Ectodermal cell (in vitro differentiated cells): ENCODE measurements around the gene DRAM1.

Source experiments
- H3K27ac ChIP-seq: 2 replicates; pipeline ENCODE4 v1.7.0; 2013; ENCODE audit warnings: mild to moderate bottlenecking, low read depth, low read length; ENCODE audit not compliant: insufficient read depth, poor library complexity, severe bottlenecking
- H3K27me3 ChIP-seq: 2 replicates; pipeline ENCODE4 v1.7.0; 2013; ENCODE audit warnings: mild to moderate bottlenecking, low read length; ENCODE audit not compliant: insufficient read depth, control insufficient read depth, poor library complexity, severe bottlenecking
- H3K36me3 ChIP-seq: one replicate; pipeline ENCODE4 v1.7.0; 2013; ENCODE audit warnings: low read length; ENCODE audit not compliant: control insufficient read depth, insufficient read depth
- H3K4me1 ChIP-seq: one replicate; pipeline ENCODE4 v1.7.0; 2013; ENCODE audit warnings: low read length; ENCODE audit not compliant: control insufficient read depth, insufficient read depth
- H3K4me3 ChIP-seq: 2 replicates; pipeline ENCODE4 v1.7.0; 2013; ENCODE audit warnings: low read depth, low read length, control low read depth; ENCODE audit not compliant: insufficient read depth
- H3K9me3 ChIP-seq: 2 replicates; pipeline ENCODE4 v1.7.0; 2013; ENCODE audit warnings: mild to moderate bottlenecking, low read length, moderate library complexity; ENCODE audit not compliant: control insufficient read depth
- WGBS, 2 experiments: methylation state at CpG; one replicate each; pipeline ENCODE4 v1.1.7; 2013; ENCODE audit warnings: missing lambda C conversion rate in 2 of 2; 5-methylcytosine and 5-hydroxymethylcytosine counted together

The DRAM1 gene

DNA sequence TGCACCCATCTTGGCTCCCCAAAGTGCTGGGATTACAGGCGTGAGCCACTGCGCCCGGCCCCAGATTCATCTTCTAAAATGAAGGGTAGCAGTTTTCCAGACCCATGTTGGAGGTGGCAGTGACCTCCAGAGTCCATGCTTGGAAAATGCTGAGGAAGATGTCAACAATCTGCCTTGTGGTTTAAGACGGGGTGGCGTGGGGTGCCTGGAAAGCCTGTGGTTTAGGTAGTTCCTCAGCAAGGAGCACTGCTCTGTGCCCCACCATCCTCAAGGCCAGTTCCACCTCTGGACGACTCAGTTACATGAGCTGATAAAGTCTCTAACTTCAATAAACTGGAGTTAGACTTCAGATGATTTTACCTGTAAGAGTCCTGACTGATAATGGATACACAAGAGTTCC is 48.6 kb downstream of the DRAM1 start:
- H3K4me1 ChIP-seq: no peaks in the 10 kb centered on the region
- no peaks in the 10 kb centered on the region for H3K36me3 ChIP-seq
- H3K27me3 ChIP-seq: no peaks in the 10 kb centered on the region
- no peak overlapping the region for H3K4me3 ChIP-seq
- 93 to 94% methylated on average over 6 of the region's 6 CpGs for WGBS, 2 experiments
- H3K9me3 ChIP-seq: no peaks in the 10 kb centered on the region
- H3K27ac ChIP-seq: no peak overlapping the region

DNA sequence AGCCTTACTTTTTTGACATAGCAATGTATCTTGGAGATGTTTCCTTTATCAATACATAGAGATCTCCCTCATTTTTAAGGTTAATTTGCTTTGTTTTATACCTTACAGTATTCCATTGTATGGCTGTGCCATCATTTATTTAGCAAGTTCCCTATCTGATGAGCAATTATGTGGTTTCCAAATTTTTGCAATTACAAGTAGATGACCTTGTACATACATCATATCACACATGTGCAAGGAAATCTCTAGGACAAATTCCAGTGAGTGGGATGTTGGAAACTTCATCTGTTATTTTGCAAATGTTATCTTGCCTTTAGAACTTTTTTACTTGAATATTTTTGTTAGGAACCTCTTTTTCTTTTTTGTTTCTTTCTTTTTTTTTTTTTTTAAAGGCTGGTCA is 49.7 kb downstream of the DRAM1 start:
- H3K27ac ChIP-seq: no peak overlapping the region

GRCh38 chr12:101927999-101928398 is 50.6 kb downstream of the DRAM1 start:
- H3K4me1 ChIP-seq: no peaks in the 10 kb centered on the region
- H3K36me3 ChIP-seq: no peaks in the 10 kb centered on the region
- no peak overlapping the region for H3K4me3 ChIP-seq
- no peaks in the 10 kb centered on the region for H3K9me3 ChIP-seq
- H3K27me3 ChIP-seq: no peaks in the 10 kb centered on the region
- no peak overlapping the region for H3K27ac ChIP-seq
- 91 to 94% methylated on average over 4 of the region's 4 CpGs for WGBS, 2 experiments

More for the DNA sequence above, 49.7 kb downstream of the DRAM1 start:
- Histone ChIP-seq H3K27me3 (no peaks in the 10 kb centered on the region), H3K4me3 (no peak overlapping the region), H3K36me3 (no peaks in the 10 kb centered on the region), H3K4me1 (no peaks in the 10 kb centered on the region), H3K9me3 (no peaks in the 10 kb centered on the region)

DNA sequence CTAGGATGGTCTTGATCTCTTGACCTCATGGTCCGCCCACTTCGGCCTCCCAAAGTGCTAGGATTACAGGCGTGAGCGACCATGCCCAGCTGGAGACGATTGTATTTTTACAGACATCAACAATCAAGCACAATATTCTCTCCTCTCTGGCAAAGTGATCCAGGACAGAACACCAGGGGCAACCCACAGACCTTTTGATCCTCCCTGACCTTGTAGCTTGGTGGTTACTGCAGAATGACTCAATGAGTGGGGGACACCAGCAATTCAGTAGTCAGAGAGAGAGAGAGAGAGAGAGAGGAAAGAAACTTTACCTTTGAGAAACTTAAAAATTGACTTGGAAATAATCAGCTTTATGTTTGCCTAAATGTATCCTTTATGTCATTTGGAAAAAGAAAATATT is 51.2 kb downstream of the DRAM1 start:
- Histone ChIP-seq H3K27me3 (no peaks in the 10 kb centered on the region), H3K27ac (no peak overlapping the region), H3K4me3 (no peak overlapping the region), H3K9me3 (no peaks in the 10 kb centered on the region), H3K36me3 (no peaks in the 10 kb centered on the region), H3K4me1 (no peaks in the 10 kb centered on the region)
- 91 to 92% methylated on average over 5 of the region's 5 CpGs for WGBS, 2 experiments

GRCh38 chr12:101929365-101930041 is 52.1 kb downstream of the DRAM1 start:
- H3K4me3 ChIP-seq: no peak overlapping the region
- no peaks in the 10 kb centered on the region for H3K27me3 ChIP-seq
- 93 to 94% methylated on average over 11 of the region's 11 CpGs for WGBS, 2 experiments
- no peak overlapping the region for H3K27ac ChIP-seq
- no peaks in the 10 kb centered on the region for H3K4me1 ChIP-seq
- H3K9me3 ChIP-seq: no peaks in the 10 kb centered on the region
- H3K36me3 ChIP-seq: no peaks in the 10 kb centered on the region

DNA sequence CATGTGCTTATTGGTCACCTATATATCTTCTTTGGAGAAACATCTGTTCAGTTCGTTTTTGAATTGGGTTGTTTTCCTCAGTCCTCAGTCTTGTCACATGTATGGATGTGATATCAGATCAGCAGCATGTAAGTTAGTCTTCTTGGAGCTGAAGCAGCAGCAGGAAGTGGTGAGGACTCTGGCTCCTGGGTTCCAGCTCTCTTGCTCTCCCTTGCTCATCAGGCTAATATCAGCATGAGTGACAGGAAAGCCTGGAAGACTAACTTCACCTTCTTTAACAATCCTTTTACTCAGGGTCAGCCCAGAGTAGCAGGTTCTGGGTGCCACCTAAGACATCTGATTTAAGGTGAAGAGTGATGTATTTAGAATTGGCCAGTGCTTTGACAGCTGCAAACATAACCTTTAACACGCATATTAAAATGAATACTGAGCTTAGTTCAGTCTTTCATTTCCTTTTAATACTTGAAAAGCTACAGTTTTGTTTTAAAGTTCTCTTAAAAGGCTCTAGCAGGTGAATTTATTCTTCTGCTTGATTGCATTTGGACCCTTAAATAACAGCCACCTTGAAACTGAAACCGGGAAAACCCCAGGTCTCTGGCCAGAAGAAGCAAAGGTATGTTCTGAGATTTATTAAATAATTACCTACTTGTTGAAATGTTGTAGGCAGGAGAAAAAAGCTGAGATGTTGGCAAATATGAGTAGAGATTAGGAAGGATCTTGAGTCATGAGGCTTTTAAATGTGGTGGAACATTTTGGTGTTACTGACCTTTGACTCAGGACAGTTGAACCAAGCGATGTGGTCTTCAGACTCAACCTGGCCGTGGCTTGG is 54.3 kb downstream of the DRAM1 start:
- H3K27ac ChIP-seq: no peak overlapping the region

GRCh38 chr12:101933866-101934514 is 56.6 kb downstream of the DRAM1 start:
- H3K36me3 ChIP-seq: no peaks in the 10 kb centered on the region
- no peaks in the 10 kb centered on the region for H3K27me3 ChIP-seq
- no peaks in the 10 kb centered on the region for H3K9me3 ChIP-seq
- H3K27ac ChIP-seq: no peak overlapping the region
- WGBS, 2 experiments: 66 to 68% methylated on average over 5 of the region's 5 CpGs
- H3K4me3 ChIP-seq: no peak overlapping the region
- H3K4me1 ChIP-seq: no peaks in the 10 kb centered on the region

More for the DNA sequence above, 54.3 kb downstream of the DRAM1 start:
- no peaks in the 10 kb centered on the region for H3K9me3 ChIP-seq
- no peaks in the 10 kb centered on the region for H3K27me3 ChIP-seq
- no peaks in the 10 kb centered on the region for H3K36me3 ChIP-seq
- no peaks in the 10 kb centered on the region for H3K4me1 ChIP-seq
- H3K4me3 ChIP-seq: no peak overlapping the region
- WGBS, 2 experiments: 88 to 96% methylated on average over 4 to 5 of the region's 5 CpGs

- Histone ChIP-seq H3K27me3 (no peaks in the 10 kb centered on the region), H3K4me3 (no peak overlapping the region), H3K27ac (no peak overlapping the region), H3K9me3 (no peaks in the 10 kb centered on the region), H3K36me3 (no peaks in the 10 kb centered on the region), H3K4me1 (no peaks in the 10 kb centered on the region)
- WGBS, 2 experiments: 82 to 85% methylated on average over 8 to 9 of the region's 9 CpGs
Observed at GRCh38 chr12:101935890-101936746, 58.7 kb downstream of the DRAM1 start.

DNA sequence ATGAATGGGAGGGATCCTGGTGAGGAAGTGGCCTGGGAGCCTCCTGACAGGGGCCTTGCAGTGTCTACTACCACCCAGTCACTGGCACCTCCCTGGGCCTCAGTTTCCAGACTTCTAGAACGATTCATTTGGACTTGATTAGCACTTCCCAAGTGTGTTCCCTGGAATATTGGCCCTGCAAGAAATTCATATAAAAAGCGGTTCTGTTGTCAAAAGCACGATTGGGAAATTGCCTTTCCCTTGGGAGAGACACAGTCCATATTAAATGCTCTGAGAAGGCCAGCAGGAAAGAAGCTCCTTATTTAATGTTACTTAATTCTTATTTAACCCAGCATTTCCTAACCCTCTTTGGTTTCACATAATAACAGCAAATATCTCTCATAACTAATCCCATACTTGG is 61.9 kb downstream of the DRAM1 start:
- WGBS, 2 experiments: 61 to 66% methylated on average over 3 of the region's 3 CpGs
- Histone ChIP-seq H3K36me3 (no peaks in the 10 kb centered on the region), H3K9me3 (no peaks in the 10 kb centered on the region), H3K4me3 (no peak overlapping the region), H3K27ac (no peak overlapping the region), H3K4me1 (no peaks in the 10 kb centered on the region), H3K27me3 (no peaks in the 10 kb centered on the region)
